ENCODE data around the gene CYFIP2.

Gene CYFIP2

GRCh38 chr5:157258450-157258849 is 7.5 kb upstream of the CYFIP2 start:
- no peak for DNase-seq (ENCODE audit: low spot score)

- no peak for DNase-seq (ENCODE audit: low spot score)
These were observed 6.2 kb upstream of the CYFIP2 start for GRCh38 chr5:157259699-157260098.

- DNase-seq (ENCODE audit: low spot score) = no peak
These were observed 2.3 kb upstream of the CYFIP2 start for GRCh38 chr5:157263496-157264090.

GRCh38 chr5:157266286-157267007 is 524 bp downstream of the CYFIP2 start:
- no peak for DNase-seq (ENCODE audit: low spot score)

GRCh38 chr5:157267025-157267424 is 1.1 kb downstream of the CYFIP2 start:
- DNase-seq (ENCODE audit: low spot score) = no peak

GRCh38 chr5:157267761-157268480 is 2.0 kb downstream of the CYFIP2 start:
- no peak for DNase-seq (ENCODE audit: low spot score)

- DNase-seq (ENCODE audit: low spot score) = no peak
These were observed 3.3 kb downstream of the CYFIP2 start for GRCh38 chr5:157269165-157269671.

- no peak for DNase-seq (ENCODE audit: low spot score)
These were observed 3.9 kb downstream of the CYFIP2 start for GRCh38 chr5:157269761-157270272.

GRCh38 chr5:157270771-157271170 is 4.8 kb downstream of the CYFIP2 start:
- no peak for DNase-seq (ENCODE audit: low spot score)

- no peak for DNase-seq (ENCODE audit: low spot score)
These were observed 5.9 kb downstream of the CYFIP2 start for GRCh38 chr5:157271740-157272271.

- no peak for DNase-seq (ENCODE audit: low spot score)
These were observed 7.2 kb downstream of the CYFIP2 start for GRCh38 chr5:157273131-157273556.

GRCh38 chr5:157275403-157275802 is 9.5 kb downstream of the CYFIP2 start:
- DNase-seq (ENCODE audit: low spot score) = no peak

- no peak for DNase-seq (ENCODE audit: low spot score)
These were observed 12.6 kb downstream of the CYFIP2 start for GRCh38 chr5:157278319-157279037.

- DNase-seq (ENCODE audit: low spot score) = no peak
These were observed 13.8 kb downstream of the CYFIP2 start for GRCh38 chr5:157279605-157280239.

GRCh38 chr5:157280927-157281326 is 15.0 kb downstream of the CYFIP2 start:
- DNase-seq (ENCODE audit: low spot score) = peak; percentile 77

GRCh38 chr5:157282150-157282549 is 16.2 kb downstream of the CYFIP2 start:
- DNase-seq (ENCODE audit: low spot score) = no peak

- no peak for DNase-seq (ENCODE audit: low spot score)
These were observed 17.5 kb downstream of the CYFIP2 start for GRCh38 chr5:157283434-157283833.

- no peak for DNase-seq (ENCODE audit: low spot score)
These were observed 18.7 kb downstream of the CYFIP2 start for GRCh38 chr5:157284458-157285212.

- no peak for DNase-seq (ENCODE audit: low spot score)
These were observed 19.6 kb downstream of the CYFIP2 start for GRCh38 chr5:157285310-157286035.

- no peak for DNase-seq (ENCODE audit: low spot score)
These were observed 20.9 kb downstream of the CYFIP2 start for GRCh38 chr5:157286761-157287211.
